Measurements from ENCODE around the gene GAB1. TPM values are rescaled to one million over a fixed set of nuclear protein-coding genes. Genes with fewer than 3 reads are reported as not detected.

GAB1 gene
- total and polyA plus RNA-seq, 2 of the 13 experiments (the other 11 are each of a cell fraction or from before 2014, with no cell fraction given) = 8.7 to 14.7 TPM

GRCh38 chr4:143513314-143514168 lies 176.9 kb downstream of the GAB1 start, which contains the start of gene SMARCA5 (continued):
- no peak for TF ChIP-seq MNT (IDR thresholded peaks at IDR 0.05)
- no peak for TF ChIP-seq ETV6 (CRISPR knock-in tag; conservative IDR thresholded peaks at IDR 0.05)
- no peak for TF ChIP-seq HMG20B (CRISPR knock-in tag; conservative IDR thresholded peaks at IDR 0.05)
- peak; percentile 28; the same call in 1 of the 2 replicates for TF ChIP-seq ZNF224 (CRISPR knock-in tag; IDR thresholded peaks at IDR 0.05)
- no peak; the same call in 1 of the 2 replicates for TF ChIP-seq IKZF5 (CRISPR knock-in tag; IDR thresholded peaks at IDR 0.05)
- peak; percentile 69; the same call in 1 of the 2 replicates for TF ChIP-seq ZBTB44 (CRISPR knock-in tag; IDR thresholded peaks at IDR 0.05)
- TF ChIP-seq KDM4B (CRISPR knock-in tag; IDR thresholded peaks at IDR 0.05) = no peak
- no peak for TF ChIP-seq TFAP4 (IDR thresholded peaks at IDR 0.05; ENCODE audit: borderline replicate concordance, low read depth)
- TF ChIP-seq GABPB1 (CRISPR knock-in tag; IDR thresholded peaks at IDR 0.05) = peak; percentile 82; the same call in 1 of the 2 replicates
- TF ChIP-seq SRF (IDR thresholded peaks at IDR 0.05; ENCODE audit: low read depth, low read length) = no peak
- no peak for TF ChIP-seq EEA1 (CRISPR knock-in tag; IDR thresholded peaks at IDR 0.05; ENCODE audit: borderline replicate concordance)
- no peak; the same call in 1 of the 2 replicates for TF ChIP-seq RFXAP (CRISPR knock-in tag; IDR thresholded peaks at IDR 0.05; ENCODE audit: borderline replicate concordance)
- peak; percentile 60; the same call in 1 of the 2 replicates for TF ChIP-seq AKAP8 (CRISPR knock-in tag; IDR thresholded peaks at IDR 0.05)
- no peak for TF ChIP-seq BHLHE40 (IDR thresholded peaks at IDR 0.05; ENCODE audit: low read length)
- TF ChIP-seq HDAC6 (IDR thresholded peaks at IDR 0.05; ENCODE audit: low read depth, low read length) = no peak
- no peak; the same call in 1 of the 2 replicates for TF ChIP-seq FOXO1 (CRISPR knock-in tag; IDR thresholded peaks at IDR 0.05)
- no peak for TF ChIP-seq SOX13 (IDR thresholded peaks at IDR 0.05)
- TF ChIP-seq SOX13 (CRISPR knock-in tag; conservative IDR thresholded peaks at IDR 0.05 in 1 of 2, IDR thresholded peaks at IDR 0.05 in 1 of 2) = 0 out of 4 replicates have a peak, but pooled peaks of 1 of the 2 experiments have one; percentile 12
- 0 out of 2 replicates have a peak, but pooled peaks have one; percentile 54 for TF ChIP-seq DNMT3B (CRISPR knock-in tag; conservative IDR thresholded peaks at IDR 0.05)
- TF ChIP-seq ZNF792 (CRISPR knock-in tag; IDR thresholded peaks at IDR 0.05) = peak; percentile 38
- TF ChIP-seq SSRP1 (CRISPR knock-in tag; IDR thresholded peaks at IDR 0.05) = no peak
- TF ChIP-seq PRDM4 (CRISPR knock-in tag; IDR thresholded peaks at IDR 0.05; ENCODE audit: borderline replicate concordance) = no peak
- TF ChIP-seq GLI4 (CRISPR knock-in tag; IDR thresholded peaks at IDR 0.05; ENCODE audit: borderline replicate concordance) = peak; percentile 79; the same call in 1 of the 2 replicates
